ENCODE data around the gene HAL.

Gene HAL

DNA sequence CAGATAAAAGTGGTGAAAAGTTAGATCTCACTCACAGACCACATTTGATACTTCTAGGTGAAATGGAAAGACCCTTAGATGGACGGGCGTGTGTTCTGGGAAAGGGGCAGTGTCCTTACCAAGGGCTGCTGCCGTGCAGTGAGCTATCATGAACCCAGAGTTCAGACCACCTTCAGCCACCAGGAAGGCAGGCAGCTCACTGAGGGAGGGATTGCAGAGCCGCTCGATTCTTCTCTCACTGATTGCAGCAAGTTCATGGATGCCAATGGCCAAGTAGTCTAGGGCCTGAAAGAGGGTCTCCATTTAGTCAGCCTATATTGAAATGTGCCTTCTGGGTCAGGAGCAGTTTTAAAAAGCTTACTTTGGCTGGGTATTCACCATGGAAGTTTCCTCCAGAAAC lies 15.7 kb downstream of the HAL start:
- DNase-seq (ENCODE audit: low spot score) = no peak
- TF ChIP-seq, protein P1, sequence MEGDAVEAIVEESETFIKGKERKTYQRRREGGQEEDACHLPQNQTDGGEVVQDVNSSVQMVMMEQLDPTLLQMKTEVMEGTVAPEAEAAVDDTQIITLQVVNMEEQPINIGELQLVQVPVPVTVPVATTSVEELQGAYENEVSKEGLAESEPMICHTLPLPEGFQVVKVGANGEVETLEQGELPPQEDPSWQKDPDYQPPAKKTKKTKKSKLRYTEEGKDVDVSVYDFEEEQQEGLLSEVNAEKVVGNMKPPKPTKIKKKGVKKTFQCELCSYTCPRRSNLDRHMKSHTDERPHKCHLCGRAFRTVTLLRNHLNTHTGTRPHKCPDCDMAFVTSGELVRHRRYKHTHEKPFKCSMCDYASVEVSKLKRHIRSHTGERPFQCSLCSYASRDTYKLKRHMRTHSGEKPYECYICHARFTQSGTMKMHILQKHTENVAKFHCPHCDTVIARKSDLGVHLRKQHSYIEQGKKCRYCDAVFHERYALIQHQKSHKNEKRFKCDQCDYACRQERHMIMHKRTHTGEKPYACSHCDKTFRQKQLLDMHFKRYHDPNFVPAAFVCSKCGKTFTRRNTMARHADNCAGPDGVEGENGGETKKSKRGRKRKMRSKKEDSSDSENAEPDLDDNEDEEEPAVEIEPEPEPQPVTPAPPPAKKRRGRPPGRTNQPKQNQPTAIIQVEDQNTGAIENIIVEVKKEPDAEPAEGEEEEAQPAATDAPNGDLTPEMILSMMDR (IDR thresholded peaks at IDR 0.05; ENCODE audit: extremely low read depth, insufficient read depth, missing control alignments) = no peak
- in situ Hi-C loops (cut with MboI; ENCODE audit: low pct_unique_long_range_greater_than_20kb, low sequenced_read_pairs, unreplicated experiment) = no loop called here

DNA sequence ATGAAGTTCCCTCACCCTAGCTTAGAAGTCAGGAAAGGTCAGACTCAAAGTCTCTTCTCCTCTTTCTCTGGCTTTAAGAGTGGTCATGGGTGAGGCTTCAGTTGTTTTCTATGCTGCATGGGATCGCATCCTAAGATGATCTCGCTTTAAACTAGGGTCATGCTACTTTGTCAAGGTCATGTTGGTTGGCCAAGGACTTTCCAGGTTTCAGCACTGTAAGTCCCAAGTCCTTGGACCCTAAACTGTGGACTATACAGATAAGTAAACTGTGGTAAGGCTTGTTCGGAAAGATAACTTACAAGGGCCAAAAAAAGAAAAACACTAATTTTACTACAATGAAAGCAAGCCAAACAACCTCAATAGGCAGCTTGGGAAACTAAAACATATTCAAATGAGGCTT lies 17.4 kb downstream of the HAL start:
- no peak for DNase-seq (ENCODE audit: low spot score)
- in situ Hi-C loops (cut with MboI; ENCODE audit: low pct_unique_long_range_greater_than_20kb, low sequenced_read_pairs, unreplicated experiment) = no loop called here
- TF ChIP-seq, protein P1 (IDR thresholded peaks at IDR 0.05; ENCODE audit: extremely low read depth, insufficient read depth, missing control alignments) = no peak

DNA sequence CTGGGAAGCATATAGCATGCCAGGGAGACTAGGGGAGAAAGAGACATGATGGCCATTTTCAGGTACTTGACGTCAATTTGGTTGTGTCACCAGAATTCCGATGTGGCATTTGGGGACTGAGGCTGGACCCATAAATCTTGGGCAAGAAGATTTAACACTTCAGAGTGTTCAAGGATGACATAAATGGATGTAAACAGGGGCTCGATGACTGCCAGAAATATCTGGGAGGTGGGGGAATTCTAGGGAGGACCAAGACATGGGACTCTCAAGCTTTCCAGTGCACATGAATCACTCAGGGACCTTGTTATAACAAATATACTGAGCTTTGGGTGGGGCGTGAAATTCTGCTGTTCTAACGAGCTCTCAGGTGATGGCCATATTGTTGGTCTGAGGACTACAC lies 17.8 kb downstream of the HAL start:
- in situ Hi-C loops (cut with MboI; ENCODE audit: low pct_unique_long_range_greater_than_20kb, low sequenced_read_pairs, unreplicated experiment) = no loop called here
- DNase-seq (ENCODE audit: low spot score) = no peak
- TF ChIP-seq, protein P1 (IDR thresholded peaks at IDR 0.05; ENCODE audit: extremely low read depth, insufficient read depth, missing control alignments) = no peak

- DNase-seq (ENCODE audit: low spot score) = no peak
- in situ Hi-C loops (cut with MboI; ENCODE audit: low pct_unique_long_range_greater_than_20kb, low sequenced_read_pairs, unreplicated experiment) = no loop called here
- TF ChIP-seq, protein P1 (IDR thresholded peaks at IDR 0.05; ENCODE audit: extremely low read depth, insufficient read depth, missing control alignments) = no peak
These were observed 18.3 kb downstream of the HAL start for GRCh38 chr12:95977764-95978305.

- in situ Hi-C loops (cut with MboI; ENCODE audit: low pct_unique_long_range_greater_than_20kb, low sequenced_read_pairs, unreplicated experiment) = no loop called here
- no peak for DNase-seq (ENCODE audit: low spot score)
- TF ChIP-seq, protein P1 (IDR thresholded peaks at IDR 0.05; ENCODE audit: extremely low read depth, insufficient read depth, missing control alignments) = no peak
These were observed 19.7 kb downstream of the HAL start for GRCh38 chr12:95976416-95976832.

GRCh38 chr12:95975491-95975890 lies 20.7 kb downstream of the HAL start:
- in situ Hi-C loops (cut with MboI; ENCODE audit: low pct_unique_long_range_greater_than_20kb, low sequenced_read_pairs, unreplicated experiment) = no loop called here
- TF ChIP-seq, protein P1 (IDR thresholded peaks at IDR 0.05; ENCODE audit: extremely low read depth, insufficient read depth, missing control alignments) = no peak
- no peak for DNase-seq (ENCODE audit: low spot score)

DNA sequence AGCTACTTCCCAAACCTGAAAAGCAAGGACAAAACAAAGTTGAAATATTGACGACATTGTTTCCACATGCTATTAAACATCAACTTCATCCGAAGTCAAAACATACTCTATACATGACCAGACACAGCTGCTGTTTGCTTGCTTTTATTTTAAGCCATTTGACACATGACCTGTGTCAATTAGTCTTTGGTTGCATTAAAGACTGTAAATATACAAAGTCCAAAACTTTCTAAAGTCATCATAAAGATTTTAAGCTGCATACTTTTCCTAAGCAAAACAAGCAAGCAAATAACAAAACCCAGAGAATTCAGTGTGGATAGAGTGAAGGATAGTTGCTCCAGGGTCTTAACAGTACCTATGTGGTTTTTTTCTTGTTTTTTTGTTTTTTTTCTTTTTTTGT lies 21.8 kb downstream of the HAL start:
- no peak for DNase-seq (ENCODE audit: low spot score)
- TF ChIP-seq, protein P1 (IDR thresholded peaks at IDR 0.05; ENCODE audit: extremely low read depth, insufficient read depth, missing control alignments) = no peak
- in situ Hi-C loops (cut with MboI; ENCODE audit: low pct_unique_long_range_greater_than_20kb, low sequenced_read_pairs, unreplicated experiment) = no loop called here

Data from GM13977 (cell line).